ENCODE measurements around the gene PCBP3.

- TF ChIP-seq, protein P1, sequence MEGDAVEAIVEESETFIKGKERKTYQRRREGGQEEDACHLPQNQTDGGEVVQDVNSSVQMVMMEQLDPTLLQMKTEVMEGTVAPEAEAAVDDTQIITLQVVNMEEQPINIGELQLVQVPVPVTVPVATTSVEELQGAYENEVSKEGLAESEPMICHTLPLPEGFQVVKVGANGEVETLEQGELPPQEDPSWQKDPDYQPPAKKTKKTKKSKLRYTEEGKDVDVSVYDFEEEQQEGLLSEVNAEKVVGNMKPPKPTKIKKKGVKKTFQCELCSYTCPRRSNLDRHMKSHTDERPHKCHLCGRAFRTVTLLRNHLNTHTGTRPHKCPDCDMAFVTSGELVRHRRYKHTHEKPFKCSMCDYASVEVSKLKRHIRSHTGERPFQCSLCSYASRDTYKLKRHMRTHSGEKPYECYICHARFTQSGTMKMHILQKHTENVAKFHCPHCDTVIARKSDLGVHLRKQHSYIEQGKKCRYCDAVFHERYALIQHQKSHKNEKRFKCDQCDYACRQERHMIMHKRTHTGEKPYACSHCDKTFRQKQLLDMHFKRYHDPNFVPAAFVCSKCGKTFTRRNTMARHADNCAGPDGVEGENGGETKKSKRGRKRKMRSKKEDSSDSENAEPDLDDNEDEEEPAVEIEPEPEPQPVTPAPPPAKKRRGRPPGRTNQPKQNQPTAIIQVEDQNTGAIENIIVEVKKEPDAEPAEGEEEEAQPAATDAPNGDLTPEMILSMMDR (IDR thresholded peaks at IDR 0.05) = no peak
- peak in 2 of 4 donors; percentile 43 to 64 for TF ChIP-seq POLR2A (IDR thresholded peaks at IDR 0.05)
Observed at GRCh38 chr21:45643021-45643980, at the start of gene PCBP3.
